CD4-positive, alpha-beta T cell treated with Interferon alpha-2 for 1 hour (primary cell): ENCODE data around the gene PLAU.
A peak's percentile ranks its signal among the peaks of the same experiment; 100 is the strongest.
"Not testable (repeated sequence)": the region's sequence is repeated elsewhere in the genome, so short reads cannot be mapped to it uniquely, and the experiment has no call there.

ENCODE experiments used
- DNase-seq, 2 donors: peaks; one replicate each; pipeline ENCODE4 v3.0.0-alpha.2; 2020 to 2022

The PLAU gene

GRCh38 chr10:73898730-73899410 is 12.1 kb upstream of the PLAU start:
- no peak for DNase-seq

- no peak for DNase-seq
Measured at GRCh38 chr10:73899423-73899822, 11.5 kb upstream of the PLAU start.

GRCh38 chr10:73900064-73900463 is 10.9 kb upstream of the PLAU start:
- DNase-seq: no peak

GRCh38 chr10:73901261-73901660 is 9.7 kb upstream of the PLAU start:
- DNase-seq: no peak

- no peak for DNase-seq
Measured at GRCh38 chr10:73902351-73902750, 8.6 kb upstream of the PLAU start.

- DNase-seq: no peak
Measured at GRCh38 chr10:73905256-73906020, 5.5 kb upstream of the PLAU start.

- DNase-seq: peak in 1 of 2 donors; percentile 17
Measured at GRCh38 chr10:73906524-73907447, 4.1 kb upstream of the PLAU start.

- peak in 1 of 2 donors; percentile 59 for DNase-seq
Measured at GRCh38 chr10:73907841-73908517, 3.0 kb upstream of the PLAU start.

GRCh38 chr10:73908853-73909539 is 1.9 kb upstream of the PLAU start:
- DNase-seq: peak; percentile 50 to 67

GRCh38 chr10:73909540-73910115 is 1.3 kb upstream of the PLAU start:
- DNase-seq: no peak

- DNase-seq: no peak
Measured at GRCh38 chr10:73910401-73910763, 550 bp upstream of the PLAU start.

- no peak for DNase-seq
Measured at GRCh38 chr10:73911553-73912004, 647 bp downstream of the PLAU start.

GRCh38 chr10:73914036-73914435 is 3.1 kb downstream of the PLAU start:
- DNase-seq: no peak

GRCh38 chr10:73915206-73915851 is 4.4 kb downstream of the PLAU start:
- no peak for DNase-seq

- DNase-seq: no peak
Measured at GRCh38 chr10:73916761-73917470, 6.0 kb downstream of the PLAU start.

- no peak for DNase-seq
Measured at GRCh38 chr10:73917566-73918305, 6.8 kb downstream of the PLAU start.

- not testable (repeated sequence) for DNase-seq
Measured at GRCh38 chr10:73919481-73919880, 8.5 kb downstream of the PLAU start.

GRCh38 chr10:73920089-73920488 is 9.2 kb downstream of the PLAU start:
- DNase-seq: peak in 1 of 2 donors; percentile 11

- peak; percentile 8 to 68 for DNase-seq
Measured at GRCh38 chr10:73922007-73922863, 11.3 kb downstream of the PLAU start.
